Keratinocyte (primary cell): ENCODE results near the gene PARD3. TPM values are rescaled to one million over a fixed set of nuclear protein-coding genes. Genes with fewer than 3 reads are reported as not detected.

ENCODE experiments used
- DNase-seq: peaks from one replicate; pipeline ENCODE4 v3.0.0-alpha.2; 2011; ENCODE audit warnings: low read depth, missing footprints, low spot score
- FAIRE-seq: peaks from 2 replicates; lab custom pipeline; 2011; peaks lifted over from hg19 to GRCh38; lab: Jason Lieb, UNC
- H2AFZ ChIP-seq: 2 replicates; pipeline ENCODE4 v1.6.0; 2012; ENCODE audit warnings: low read length, control low read depth, inconsistent platforms; ENCODE audit not compliant: control insufficient read depth
- H3K27ac ChIP-seq: 2 replicates; pipeline ENCODE4 v1.5.1; 2011; ENCODE audit warnings: low read length; ENCODE audit not compliant: control insufficient read depth, insufficient read depth
- H3K27me3 ChIP-seq: 3 replicates; pipeline ENCODE4 v1.6.0; 2011; ENCODE audit warnings: low read length; ENCODE audit not compliant: control insufficient read depth, insufficient read depth; ENCODE audit errors: extremely low read depth
- H3K36me3 ChIP-seq, 2 experiments: 2 replicates in 1 of 2; 3 replicates in 1 of 2; pipeline ENCODE4 v1.5.1; 2011; ENCODE audit warnings: low read length in 2 of 2, mild to moderate bottlenecking in 1 of 2; ENCODE audit not compliant: control insufficient read depth in 2 of 2, insufficient read depth in 2 of 2; ENCODE audit errors: extremely low read depth in 1 of 2
- H3K4me1 ChIP-seq: 3 replicates; pipeline ENCODE4 v1.5.1; 2011; ENCODE audit warnings: low read length; ENCODE audit not compliant: control insufficient read depth, insufficient read depth; ENCODE audit errors: extremely low read depth
- H3K4me2 ChIP-seq: 3 replicates; pipeline ENCODE4 v1.6.0; 2011; ENCODE audit warnings: low read depth, low read length; ENCODE audit not compliant: control insufficient read depth, insufficient read depth; ENCODE audit errors: extremely low read depth
- H3K4me3 ChIP-seq, 3 experiments: fragments of 200-600 bp in 1 of 3; sonication (generic) in 1 of 3; 2 replicates in 2 of 3; 3 replicates in 1 of 3; pipeline ENCODE4 v1.5.1; 2011 to 2016; ENCODE audit warnings: low read length in 3 of 3, mild to moderate bottlenecking in 3 of 3, control low read depth in 2 of 3, inconsistent platforms in 1 of 3, low read depth in 1 of 3, mixed read lengths in 1 of 3, mixed run types in 1 of 3, moderate library complexity in 1 of 3; ENCODE audit not compliant: control insufficient read depth in 2 of 3, insufficient read depth in 2 of 3; ENCODE audit errors: extremely low read depth in 1 of 3
- H3K79me2 ChIP-seq: 2 replicates; pipeline ENCODE4 v1.6.0; 2012; ENCODE audit warnings: low read length; ENCODE audit not compliant: control insufficient read depth, insufficient read depth
- H3K9ac ChIP-seq: 3 replicates; pipeline ENCODE4 v1.6.0; 2011; ENCODE audit warnings: low read length; ENCODE audit not compliant: control insufficient read depth, insufficient read depth; ENCODE audit errors: extremely low read depth
- H3K9me1 ChIP-seq: 3 replicates; pipeline ENCODE4 v1.6.0; 2011; ENCODE audit warnings: low read length; ENCODE audit not compliant: control insufficient read depth, insufficient read depth; ENCODE audit errors: extremely low read depth
- H3K9me3 ChIP-seq: 2 replicates; pipeline ENCODE4 v1.5.1; 2012; ENCODE audit warnings: low read depth, low read length; ENCODE audit not compliant: control insufficient read depth
- H4K20me1 ChIP-seq: 3 replicates; pipeline ENCODE4 v1.6.0; 2011; ENCODE audit warnings: low read length; ENCODE audit not compliant: control insufficient read depth, insufficient read depth; ENCODE audit errors: extremely low read depth
- EZH2 ChIP-seq: IDR thresholded peaks from one replicate; pipeline ENCODE4 v1.6.1; 2012; ENCODE audit warnings: inconsistent platforms, mild to moderate bottlenecking, low read length, moderate library complexity
- dilution Hi-C: fragments of 300-500 bp; cut with MboI; formaldehyde crosslinking; loops from one replicate; pipeline ENCODE4 v1.7.0; 2020; ENCODE audit warnings: low sequenced_read_pairs; ENCODE audit not compliant: extremely low pct_ligation_motif_present
- polyA plus RNA-seq, 5 experiments: library from polyadenylated mRNA; depleted of rRNA in 3 of 5; stranded (reverse) in 3 of 5; stranded (forward) in 1 of 5; unstranded in 1 of 5; fragments of >200 nt; gene quantifications; 1 replicate in 1 of 5; 2 replicates in 3 of 5; 3 replicates in 1 of 5; pipeline versions ENCODE4 v1.2.1 to v1.2.3, GENCODE V29; 2011 to 2012; ENCODE audit warnings: missing spikeins in 2 of 5, low read depth in 1 of 5, low replicate concordance in 1 of 5
- TF ChIP-seq, protein P1 (sequence below), 3 experiments: IDR thresholded peaks in 1 of 3; conservative IDR thresholded peaks in 1 of 3; optimal IDR thresholded peaks in 1 of 3; 2 replicates in 2 of 3; 3 replicates in 1 of 3; pipeline versions ENCODE3 to v1.5.1; 2011; ENCODE audit warnings: low read length in 3 of 3, mild to moderate bottlenecking in 3 of 3, moderate library complexity in 2 of 3, control low read depth in 1 of 3, inconsistent platforms in 1 of 3; ENCODE audit not compliant: insufficient read depth in 2 of 3; ENCODE audit errors: extremely low read depth in 1 of 3

PARD3 gene
- polyA plus RNA-seq, 1 donor (not counting 4 experiments of a cell fraction or from before 2014, with no cell fraction given): 46.4 TPM

DNA sequence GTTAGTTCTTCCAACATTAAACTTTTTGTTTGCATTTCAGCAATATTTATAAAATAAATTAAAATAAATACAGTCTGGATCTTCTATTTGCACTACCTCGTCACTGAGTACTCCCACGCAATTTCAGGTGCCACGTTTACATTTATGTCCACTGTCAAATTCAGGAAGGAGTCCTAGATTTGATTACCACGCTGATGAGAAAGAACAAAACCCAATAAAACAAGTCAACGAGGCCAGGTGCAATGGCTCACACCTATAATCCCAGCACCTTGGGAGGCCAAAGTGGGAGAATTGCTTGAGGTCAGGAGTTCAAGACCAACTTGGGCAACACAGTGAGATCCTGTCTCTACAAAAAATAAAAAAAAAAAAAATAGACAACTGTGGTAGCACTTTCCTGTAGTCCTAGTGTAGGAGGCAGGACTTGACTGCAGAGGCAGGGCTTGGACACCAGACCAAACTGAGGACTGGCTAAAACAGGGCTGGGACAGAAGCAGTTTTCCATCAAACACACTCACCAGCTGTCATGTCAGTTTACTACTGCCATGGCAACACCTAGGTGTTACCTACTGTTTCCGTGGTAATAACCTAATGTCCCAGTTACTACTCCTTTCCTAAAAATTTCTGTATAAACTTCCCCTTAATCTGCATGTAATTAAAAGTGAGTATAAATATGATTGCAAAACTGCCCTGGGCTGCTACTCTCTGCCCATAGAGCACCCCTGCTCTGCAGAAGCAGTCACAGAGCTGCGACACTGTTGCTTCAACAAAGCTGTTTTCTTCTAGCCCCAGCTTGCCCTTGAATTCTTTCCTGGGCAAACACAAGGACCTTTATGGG is 341.7 kb downstream of the PARD3 start:
- Histone ChIP-seq H2AFZ (no peak overlapping the region), H3K9me1 (peaks cover 2% of the 10 kb centered on the region), H3K4me1 (peaks cover 20% of the 10 kb centered on the region), H3K4me3 (no peak overlapping the region), H3K27ac (peak overlapping the region; percentile 21), H4K20me1 (no peaks in the 10 kb centered on the region), H3K79me2 (no peaks in the 10 kb centered on the region), H3K4me2 (no peak overlapping the region), H3K9ac (no peak overlapping the region), H3K36me3 (no peaks in the 10 kb centered on the region), H3K9me3 (no peaks in the 10 kb centered on the region), H3K27me3 (no peaks in the 10 kb centered on the region)
- dilution Hi-C loops: no loop called here
- DNase-seq: no peak
- no peak for TF ChIP-seq EZH2
- TF ChIP-seq, protein P1, sequence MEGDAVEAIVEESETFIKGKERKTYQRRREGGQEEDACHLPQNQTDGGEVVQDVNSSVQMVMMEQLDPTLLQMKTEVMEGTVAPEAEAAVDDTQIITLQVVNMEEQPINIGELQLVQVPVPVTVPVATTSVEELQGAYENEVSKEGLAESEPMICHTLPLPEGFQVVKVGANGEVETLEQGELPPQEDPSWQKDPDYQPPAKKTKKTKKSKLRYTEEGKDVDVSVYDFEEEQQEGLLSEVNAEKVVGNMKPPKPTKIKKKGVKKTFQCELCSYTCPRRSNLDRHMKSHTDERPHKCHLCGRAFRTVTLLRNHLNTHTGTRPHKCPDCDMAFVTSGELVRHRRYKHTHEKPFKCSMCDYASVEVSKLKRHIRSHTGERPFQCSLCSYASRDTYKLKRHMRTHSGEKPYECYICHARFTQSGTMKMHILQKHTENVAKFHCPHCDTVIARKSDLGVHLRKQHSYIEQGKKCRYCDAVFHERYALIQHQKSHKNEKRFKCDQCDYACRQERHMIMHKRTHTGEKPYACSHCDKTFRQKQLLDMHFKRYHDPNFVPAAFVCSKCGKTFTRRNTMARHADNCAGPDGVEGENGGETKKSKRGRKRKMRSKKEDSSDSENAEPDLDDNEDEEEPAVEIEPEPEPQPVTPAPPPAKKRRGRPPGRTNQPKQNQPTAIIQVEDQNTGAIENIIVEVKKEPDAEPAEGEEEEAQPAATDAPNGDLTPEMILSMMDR (optimal IDR thresholded peaks at IDR 0.05 in 1 of 3, IDR thresholded peaks at IDR 0.05 in 1 of 3, conservative IDR thresholded peaks at IDR 0.05 in 1 of 3; ENCODE audit: extremely low read depth in 1 of 3, insufficient read depth in 2 of 3, low read length in 3 of 3): no peak
- FAIRE-seq: no peak

DNA sequence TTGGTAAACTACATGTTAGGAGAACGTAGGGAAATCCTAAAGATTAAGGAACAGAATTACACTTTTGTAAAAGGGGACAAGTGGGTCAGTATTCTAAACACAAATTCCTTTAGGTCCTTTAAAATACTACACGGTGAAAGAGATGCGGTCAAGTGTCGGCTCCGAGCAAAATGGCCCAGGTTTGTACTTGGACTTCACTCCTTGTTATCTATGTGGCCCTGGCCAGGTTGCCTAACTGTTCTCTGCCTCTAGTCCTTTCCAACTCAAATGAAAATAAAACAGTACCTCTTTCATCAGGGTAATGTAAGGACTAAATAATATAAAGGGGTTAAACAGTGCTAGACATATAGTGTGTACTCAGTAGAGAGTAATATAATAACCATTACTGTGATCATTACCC is 344.8 kb downstream of the PARD3 start:
- Histone ChIP-seq H3K79me2 (no peaks in the 10 kb centered on the region), H3K9me1 (peaks cover 2% of the 10 kb centered on the region), H3K4me3 (no peak overlapping the region), H3K27me3 (no peaks in the 10 kb centered on the region), H4K20me1 (no peaks in the 10 kb centered on the region), H3K9ac (no peak overlapping the region), H3K4me1 (peaks cover 17% of the 10 kb centered on the region), H3K36me3 (peaks cover 1 to 4% of the 10 kb centered on the region in 2 experiments), H3K27ac (no peak overlapping the region), H3K9me3 (no peaks in the 10 kb centered on the region), H2AFZ (no peak overlapping the region), H3K4me2 (no peak overlapping the region)
- DNase-seq (no peak), FAIRE-seq (no peak)
- dilution Hi-C loops: no loop called here
- no peak for TF ChIP-seq EZH2
- TF ChIP-seq, protein P1 (optimal IDR thresholded peaks at IDR 0.05 in 1 of 3, IDR thresholded peaks at IDR 0.05 in 1 of 3, conservative IDR thresholded peaks at IDR 0.05 in 1 of 3; ENCODE audit: extremely low read depth in 1 of 3, insufficient read depth in 2 of 3, low read length in 3 of 3): no peak
